ENCODE data around the gene CNTN2.

CNTN2 gene

GRCh38 chr1:205025239-205025638, 17.8 kb upstream of the CNTN2 start:
- Mint-ChIP-seq H3K4me3 (no peak overlapping the region), H3K27me3 (ENCODE audit: low read depth) (peaks cover 43% of the 10 kb centered on the region), H3K9me3 (no peaks in the 10 kb centered on the region), H3K4me1 (peaks cover 11% of the 10 kb centered on the region), H3K27ac (no peak overlapping the region), H3K36me3 (ENCODE audit: low read depth) (no peaks in the 10 kb centered on the region)
- TF ChIP-seq, protein P1, sequence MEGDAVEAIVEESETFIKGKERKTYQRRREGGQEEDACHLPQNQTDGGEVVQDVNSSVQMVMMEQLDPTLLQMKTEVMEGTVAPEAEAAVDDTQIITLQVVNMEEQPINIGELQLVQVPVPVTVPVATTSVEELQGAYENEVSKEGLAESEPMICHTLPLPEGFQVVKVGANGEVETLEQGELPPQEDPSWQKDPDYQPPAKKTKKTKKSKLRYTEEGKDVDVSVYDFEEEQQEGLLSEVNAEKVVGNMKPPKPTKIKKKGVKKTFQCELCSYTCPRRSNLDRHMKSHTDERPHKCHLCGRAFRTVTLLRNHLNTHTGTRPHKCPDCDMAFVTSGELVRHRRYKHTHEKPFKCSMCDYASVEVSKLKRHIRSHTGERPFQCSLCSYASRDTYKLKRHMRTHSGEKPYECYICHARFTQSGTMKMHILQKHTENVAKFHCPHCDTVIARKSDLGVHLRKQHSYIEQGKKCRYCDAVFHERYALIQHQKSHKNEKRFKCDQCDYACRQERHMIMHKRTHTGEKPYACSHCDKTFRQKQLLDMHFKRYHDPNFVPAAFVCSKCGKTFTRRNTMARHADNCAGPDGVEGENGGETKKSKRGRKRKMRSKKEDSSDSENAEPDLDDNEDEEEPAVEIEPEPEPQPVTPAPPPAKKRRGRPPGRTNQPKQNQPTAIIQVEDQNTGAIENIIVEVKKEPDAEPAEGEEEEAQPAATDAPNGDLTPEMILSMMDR (IDR thresholded peaks at IDR 0.05; ENCODE audit: unreplicated experiment in 3 of 3), result no peak

DNA sequence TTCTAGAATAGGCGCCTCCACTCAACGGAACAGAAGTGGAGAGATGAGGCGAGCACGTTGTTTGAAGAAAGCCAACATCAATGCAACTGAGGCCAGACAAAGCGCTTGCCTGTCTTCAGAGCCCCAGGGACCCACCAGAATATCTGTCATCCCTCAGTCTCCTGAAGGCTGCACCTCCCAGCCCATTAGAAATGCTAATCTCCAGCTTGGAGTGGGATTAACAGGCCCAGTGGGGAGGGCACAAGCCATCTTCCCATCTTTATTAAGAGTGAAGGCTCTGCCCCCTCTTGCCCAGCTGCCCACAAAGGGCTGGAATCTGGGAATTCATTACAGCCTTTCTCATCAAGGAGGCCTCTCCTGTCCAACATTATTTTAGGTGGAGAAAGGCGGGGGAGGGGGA, 16.8 kb upstream of the CNTN2 start:
- no peak overlapping the region for H3K27ac Mint-ChIP-seq
- H3K4me3 Mint-ChIP-seq, result no peak overlapping the region
- H3K27me3 Mint-ChIP-seq (ENCODE audit: low read depth), result peaks cover 45% of the 10 kb centered on the region
- TF ChIP-seq, protein P1 (IDR thresholded peaks at IDR 0.05; ENCODE audit: unreplicated experiment in 3 of 3), result no peak
- no peaks in the 10 kb centered on the region for H3K9me3 Mint-ChIP-seq
- H3K36me3 Mint-ChIP-seq (ENCODE audit: low read depth), result no peaks in the 10 kb centered on the region
- peaks cover 18% of the 10 kb centered on the region for H3K4me1 Mint-ChIP-seq

DNA sequence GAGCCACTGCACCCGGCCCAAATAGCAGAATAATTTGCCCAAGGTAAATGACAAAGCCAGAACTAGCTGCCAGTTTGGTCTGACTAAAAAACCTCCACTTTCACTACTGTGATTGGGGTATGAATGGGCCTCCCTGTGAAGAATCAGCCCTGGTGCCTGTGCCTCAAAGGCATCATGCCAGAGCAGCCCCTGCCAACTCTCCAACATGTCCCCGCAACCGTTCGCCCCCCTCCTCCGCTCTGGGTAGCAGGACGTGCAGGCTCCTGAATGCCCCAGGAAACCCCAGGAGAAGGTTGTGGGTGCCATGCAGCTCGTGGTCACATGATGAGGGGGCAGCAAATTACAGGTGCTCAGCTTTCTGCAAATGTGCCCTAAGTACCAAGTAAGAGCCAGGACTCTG, 14.6 kb upstream of the CNTN2 start:
- Mint-ChIP-seq H3K9me3 (no peaks in the 10 kb centered on the region), H3K27ac (no peak overlapping the region), H3K36me3 (ENCODE audit: low read depth) (no peaks in the 10 kb centered on the region), H3K4me3 (no peak overlapping the region), H3K27me3 (ENCODE audit: low read depth) (peaks cover 48% of the 10 kb centered on the region), H3K4me1 (peaks cover 27% of the 10 kb centered on the region)
- TF ChIP-seq, protein P1 (IDR thresholded peaks at IDR 0.05; ENCODE audit: unreplicated experiment in 3 of 3), result no peak

- TF ChIP-seq, protein P1 (IDR thresholded peaks at IDR 0.05; ENCODE audit: unreplicated experiment in 3 of 3), result no peak
- H3K27ac Mint-ChIP-seq, result no peak overlapping the region
- peaks cover 27% of the 10 kb centered on the region for H3K4me1 Mint-ChIP-seq
- H3K9me3 Mint-ChIP-seq, result no peaks in the 10 kb centered on the region
- H3K27me3 Mint-ChIP-seq (ENCODE audit: low read depth), result peaks cover 48% of the 10 kb centered on the region
- H3K36me3 Mint-ChIP-seq (ENCODE audit: low read depth), result no peaks in the 10 kb centered on the region
- H3K4me3 Mint-ChIP-seq, result no peak overlapping the region
Observed at GRCh38 chr1:205028924-205029323, 14.1 kb upstream of the CNTN2 start.

DNA sequence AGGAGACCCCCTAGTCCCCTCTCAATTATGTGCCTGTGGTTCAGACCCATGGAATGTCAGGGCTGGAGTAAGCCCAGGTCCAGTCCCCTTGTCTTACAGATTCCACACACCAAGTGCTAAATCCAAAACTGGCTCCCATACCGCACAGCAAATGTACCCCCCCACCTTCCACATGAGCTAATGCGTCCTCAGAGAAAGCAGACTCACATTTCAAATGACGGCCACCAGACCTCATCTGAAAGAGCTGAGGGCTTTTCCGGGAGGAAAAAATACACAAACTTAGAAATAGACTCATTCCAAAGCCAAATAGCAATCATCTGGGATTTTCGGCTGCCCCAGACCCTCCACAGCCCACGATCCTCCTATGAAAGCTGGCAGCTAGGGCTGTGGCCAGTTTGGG, 12.8 kb upstream of the CNTN2 start:
- H3K9me3 Mint-ChIP-seq, result no peaks in the 10 kb centered on the region
- H3K4me1 Mint-ChIP-seq, result peaks cover 27% of the 10 kb centered on the region
- no peak overlapping the region for H3K4me3 Mint-ChIP-seq
- peak overlapping the region in 1 of 3 experiments; percentile 33 for H3K27ac Mint-ChIP-seq
- peaks cover 46% of the 10 kb centered on the region for H3K27me3 Mint-ChIP-seq (ENCODE audit: low read depth)
- TF ChIP-seq, protein P1 (IDR thresholded peaks at IDR 0.05; ENCODE audit: unreplicated experiment in 3 of 3), result no peak
- no peaks in the 10 kb centered on the region for H3K36me3 Mint-ChIP-seq (ENCODE audit: low read depth)

GRCh38 chr1:205030896-205031295, 12.1 kb upstream of the CNTN2 start:
- Mint-ChIP-seq H3K27me3 (ENCODE audit: low read depth) (peaks cover 45% of the 10 kb centered on the region), H3K36me3 (ENCODE audit: low read depth) (no peaks in the 10 kb centered on the region), H3K9me3 (no peaks in the 10 kb centered on the region), H3K4me3 (no peak overlapping the region), H3K27ac (peak overlapping the region in 1 of 3 experiments; percentile 33), H3K4me1 (peaks cover 27% of the 10 kb centered on the region)
- TF ChIP-seq, protein P1 (IDR thresholded peaks at IDR 0.05; ENCODE audit: unreplicated experiment in 3 of 3), result no peak
